Tongue (tissue), 2 donors: Measurements from ENCODE around the gene UCN2. TPM values are rescaled to one million over a fixed set of nuclear protein-coding genes. Genes with fewer than 3 reads are reported as not detected.
A peak's percentile ranks its signal among the peaks of the same experiment; 100 is the strongest.
"Not testable (repeated sequence)": the region's sequence is repeated elsewhere in the genome, so short reads cannot be mapped to it uniquely, and the experiment has no call there.

ENCODE experiments used
- DNase-seq: peaks from one replicate; pipeline ENCODE4 v3.0.0-alpha.2; 2015
- total RNA-seq: library from RNA; depleted of rRNA; stranded (reverse); fragments of >200 nt; gene quantifications from one replicate; pipeline ENCODE4 v1.2.3, GENCODE V29; 2014

UCN2 gene
- total RNA-seq, 1 donor from 2014 or later: 2.4 TPM

DNA sequence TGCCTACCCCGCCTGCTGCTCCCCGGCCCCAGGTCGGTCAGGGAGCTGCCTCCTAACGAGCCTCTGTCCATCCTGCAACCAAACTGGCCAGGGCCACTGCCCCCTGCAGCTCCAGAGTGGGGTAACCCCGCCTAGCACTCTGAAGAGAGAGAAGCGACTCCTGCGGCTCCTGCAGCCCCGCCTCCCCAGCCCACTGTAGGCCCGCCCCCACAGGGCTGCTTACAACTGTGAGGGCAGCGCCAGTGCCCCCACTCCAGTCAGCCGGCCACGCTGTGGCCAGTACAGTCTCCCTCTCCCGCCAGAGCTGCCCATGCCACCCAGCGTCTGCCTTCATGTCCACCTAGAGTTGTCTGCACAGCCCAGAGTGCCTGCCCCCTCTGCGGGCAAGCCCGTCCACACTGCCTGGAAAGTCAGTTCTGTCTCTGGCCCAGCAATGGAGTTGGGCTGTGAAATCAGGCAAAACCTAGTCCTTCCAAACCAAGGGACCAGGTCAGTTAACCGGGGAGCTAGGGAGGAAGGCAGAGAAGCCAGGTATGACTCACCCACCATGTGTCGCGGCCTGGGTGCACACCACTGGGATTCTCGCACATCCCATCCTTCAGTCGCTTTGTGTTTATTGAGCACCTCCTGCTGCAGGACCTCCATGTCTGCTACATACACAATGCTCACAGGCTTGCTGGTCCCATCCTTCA is 2.4 kb downstream of the UCN2 start:
- peak; percentile 68 for DNase-seq

GRCh38 chr3:48560648-48561018 is 2.9 kb downstream of the UCN2 start:
- DNase-seq: peak; percentile 68

GRCh38 chr3:48558493-48559134 is 5.0 kb downstream of the UCN2 start:
- DNase-seq: no peak

DNA sequence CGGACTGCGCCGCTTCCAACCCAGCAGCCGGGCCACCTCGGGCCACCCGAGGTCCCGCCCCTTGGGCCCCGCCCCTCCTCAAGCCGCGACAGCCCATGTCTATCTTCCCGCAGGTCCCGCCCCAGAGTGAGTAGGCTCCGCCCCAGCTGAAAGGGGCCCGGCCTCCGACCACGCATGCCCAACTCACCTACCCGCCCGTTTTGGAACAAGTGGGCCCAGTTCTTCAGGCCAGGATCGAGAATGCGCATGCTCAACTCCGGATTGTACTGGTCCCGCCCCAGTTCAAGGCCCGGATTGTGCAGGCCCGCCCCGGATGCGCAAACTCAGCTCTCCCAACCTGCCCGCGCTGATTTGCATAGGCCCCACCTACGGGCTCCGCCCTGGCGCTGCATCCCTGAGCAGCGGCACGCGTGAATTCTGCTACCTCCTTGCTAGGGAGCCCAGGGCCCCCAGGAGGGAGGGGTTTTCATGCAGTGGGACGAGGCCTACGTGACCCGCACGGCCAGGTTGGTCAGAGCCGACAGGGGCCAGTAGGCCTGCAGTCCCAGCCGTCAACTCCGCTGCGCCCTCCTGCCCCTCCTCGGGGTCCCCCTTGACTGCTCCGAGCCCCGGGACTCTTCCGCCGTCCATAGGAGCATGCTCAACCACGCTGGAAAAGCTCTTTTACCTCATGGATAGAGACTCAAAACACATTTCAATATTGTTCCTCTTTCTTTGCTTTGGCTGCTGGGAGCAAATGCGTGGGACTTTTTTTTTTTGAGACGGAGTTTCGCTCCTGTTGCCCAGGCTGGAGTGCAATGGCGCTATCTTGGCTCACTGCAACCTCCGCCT is 6.6 kb downstream of the UCN2 start, which contains the start of gene PFKFB4:
TSS of gene PFKFB4 (minus strand) at position 8 of the 831 bp plus-strand sequence. CDS start 26 bp downstream, outside the sequence.
- peak; percentile 100 for DNase-seq

- DNase-seq: no peak
These were observed 7.4 kb downstream of the UCN2 start for GRCh38 chr3:48555949-48556795.

DNA sequence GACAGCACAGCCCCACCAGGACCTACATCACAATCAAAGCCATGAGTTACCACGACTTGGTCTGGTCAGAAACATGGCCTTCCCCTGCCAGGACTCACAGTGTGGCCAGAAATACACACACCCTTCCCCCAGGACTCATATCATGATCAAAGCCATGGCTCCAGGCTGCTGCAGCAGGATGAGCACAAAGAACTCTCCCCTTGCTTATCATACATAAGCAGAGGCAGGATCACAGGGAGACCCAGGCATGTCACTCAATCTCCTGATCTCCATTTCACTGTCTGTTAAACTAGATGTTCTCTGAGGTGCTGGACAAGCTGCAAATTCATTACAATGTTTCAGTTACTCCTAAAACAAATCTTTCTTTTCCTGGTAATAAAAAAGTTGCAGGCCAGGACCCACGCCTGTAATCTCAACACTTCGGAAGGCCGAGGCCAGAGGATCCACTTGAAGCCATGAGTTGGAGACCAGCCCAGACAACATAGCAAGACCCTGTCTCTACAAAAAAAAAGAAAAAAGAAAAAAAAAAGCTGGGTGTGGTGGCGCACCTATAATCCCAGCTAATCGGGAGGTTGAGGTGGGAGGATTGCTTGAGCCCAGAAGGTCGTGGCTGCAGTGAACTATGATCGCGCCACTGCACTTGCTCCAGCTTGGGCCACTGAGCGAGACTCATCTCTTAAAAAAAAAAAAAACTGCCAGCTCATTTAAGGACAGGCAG is 8.2 kb downstream of the UCN2 start:
- no peak for DNase-seq

- DNase-seq: no peak
These were observed 9.4 kb downstream of the UCN2 start for GRCh38 chr3:48553886-48554845.

- DNase-seq: no peak
These were observed 10.2 kb downstream of the UCN2 start for GRCh38 chr3:48553361-48553760.

DNA sequence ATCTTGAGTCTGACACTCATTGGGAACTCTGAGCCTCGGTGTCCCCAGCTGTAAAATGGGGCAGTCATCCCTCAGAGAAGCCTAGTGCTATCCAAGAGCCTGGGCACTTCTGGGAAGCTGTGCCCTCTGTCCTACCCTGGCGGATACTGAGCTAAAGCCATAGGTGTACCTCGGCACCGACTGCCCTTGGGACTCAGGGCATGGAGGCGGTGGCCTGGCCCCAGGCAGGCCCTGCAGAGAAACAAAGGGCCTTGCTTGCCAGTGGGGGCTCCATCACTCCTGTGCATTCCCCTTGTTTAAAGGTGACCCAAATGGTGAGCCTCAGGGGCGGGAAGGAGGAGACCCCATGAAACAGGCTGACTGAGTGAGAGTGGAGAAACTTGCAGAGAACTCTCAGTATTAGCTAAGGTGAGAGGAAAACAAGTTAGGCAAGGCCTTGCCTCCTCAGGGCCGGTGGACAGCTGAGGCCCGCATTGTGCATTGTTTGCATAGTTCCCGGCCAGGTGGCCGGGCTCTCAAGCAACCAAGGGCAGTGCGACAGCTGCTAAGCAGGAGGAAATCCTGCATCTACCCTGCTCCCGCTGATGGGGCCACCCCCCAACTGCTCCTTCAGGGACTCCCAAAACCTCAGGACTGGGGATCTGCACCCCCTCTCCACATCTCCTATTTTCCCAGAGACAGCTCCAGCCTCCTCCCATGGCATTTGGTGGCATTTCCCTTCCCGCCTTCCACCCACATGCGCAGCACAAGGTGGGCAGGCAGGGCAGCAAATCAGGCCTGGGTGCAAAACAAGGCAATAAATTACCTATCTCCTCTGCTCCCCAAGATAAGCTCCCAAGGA is 11.2 kb downstream of the UCN2 start:
- no peak for DNase-seq

- not testable (repeated sequence) for DNase-seq
These were observed 11.9 kb downstream of the UCN2 start for GRCh38 chr3:48551651-48552050.

GRCh38 chr3:48548729-48549705 is 14.6 kb downstream of the UCN2 start:
- DNase-seq: peak; percentile 86

- no peak for DNase-seq
These were observed 15.5 kb downstream of the UCN2 start for GRCh38 chr3:48548126-48548525.

DNA sequence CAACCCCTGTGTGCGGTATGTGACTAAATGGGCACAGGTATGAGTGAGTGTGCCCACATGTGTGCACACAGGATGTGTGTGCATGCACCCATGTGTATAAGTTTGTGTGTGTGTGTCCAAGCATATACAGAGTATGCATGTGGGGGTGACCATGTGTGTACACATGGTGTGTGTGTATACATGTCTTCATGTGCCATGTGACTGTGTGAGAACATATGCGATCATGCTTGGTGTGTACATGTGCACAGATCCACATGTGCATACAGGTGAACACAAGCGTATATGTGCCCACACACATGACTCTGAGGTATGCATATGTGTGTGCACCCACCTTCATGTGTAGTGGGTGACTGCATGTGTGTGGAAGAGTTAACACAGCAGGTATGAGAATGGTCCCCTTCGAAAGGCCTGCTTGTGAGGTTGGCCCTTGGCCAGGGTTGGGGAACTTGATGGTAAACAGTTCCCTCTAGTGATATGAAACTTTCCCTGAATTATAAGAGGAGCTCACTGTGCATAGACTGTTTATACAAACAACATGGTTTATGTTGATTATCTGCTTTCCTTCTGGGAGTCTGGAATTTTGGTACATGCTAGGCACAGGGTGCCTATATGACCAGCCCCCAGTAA is 17.3 kb downstream of the UCN2 start:
- peak; percentile 27 for DNase-seq

DNA sequence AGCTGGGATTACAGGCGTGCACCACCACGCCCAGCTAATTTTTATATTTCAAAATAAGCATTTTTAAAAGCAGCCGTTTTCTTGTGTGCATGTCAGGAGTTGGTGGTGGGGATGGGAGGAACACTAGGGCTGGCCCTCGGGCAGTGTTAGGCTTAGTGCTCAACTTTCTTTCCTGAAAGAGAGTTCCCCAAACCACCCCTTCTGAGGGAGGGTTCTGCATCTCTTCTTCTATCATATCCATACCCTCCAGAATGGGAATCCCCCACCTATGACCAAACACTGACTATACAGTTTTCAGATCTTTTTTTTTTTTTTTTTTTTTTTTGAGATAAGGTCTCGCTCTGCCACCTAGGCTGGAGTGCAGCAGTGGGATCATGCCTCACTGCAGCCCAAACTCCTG is 19.4 kb downstream of the UCN2 start:
- no peak for DNase-seq

GRCh38 chr3:48543271-48543866 is 20.2 kb downstream of the UCN2 start:
- DNase-seq: peak; percentile 43

DNA sequence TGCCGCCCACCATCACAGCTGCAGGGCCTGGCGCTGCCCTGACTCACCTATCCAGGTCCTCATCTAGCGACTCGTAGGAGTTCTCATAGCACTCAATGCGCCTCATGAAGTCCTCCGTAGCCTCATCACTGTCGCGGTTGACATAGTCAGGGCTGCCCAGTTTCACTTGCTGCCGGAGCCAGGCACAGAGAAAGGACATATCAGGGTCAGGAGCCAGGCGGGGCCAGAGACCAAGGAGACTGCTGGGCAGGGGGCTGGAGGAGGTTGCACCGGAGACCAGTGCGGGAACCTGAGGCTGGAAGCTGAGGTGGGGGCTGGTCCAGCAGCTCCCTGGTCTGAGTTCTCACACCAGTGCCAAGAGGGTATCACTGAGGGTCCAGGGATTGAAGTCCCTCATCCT is 25.1 kb downstream of the UCN2 start:
- no peak for DNase-seq

DNA sequence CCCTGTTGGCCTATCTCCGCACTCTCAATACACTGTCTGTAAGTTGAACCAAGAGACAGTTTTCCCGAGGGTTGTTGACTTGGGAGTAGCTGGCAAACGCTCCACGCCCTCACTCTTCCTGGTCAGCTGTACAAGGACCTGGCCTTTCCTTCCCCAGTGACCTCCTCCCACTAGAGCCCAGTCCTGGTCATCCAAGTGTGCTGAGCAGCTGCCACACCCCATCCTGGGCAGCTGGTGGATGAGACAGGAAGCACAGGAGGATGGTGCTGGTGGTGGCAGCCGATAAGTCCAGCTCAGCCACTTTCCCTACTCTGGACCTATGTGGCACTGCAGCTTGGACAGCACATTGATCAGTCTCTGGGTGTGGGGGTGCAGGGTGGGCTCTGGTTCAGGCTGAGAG is 26.8 kb downstream of the UCN2 start:
- no peak for DNase-seq
